Activated naive CD4-positive, alpha-beta T cell treated with anti-CD3 and anti-CD28 coated beads, Interleukin-2, amount 10 ng/mL, durations not matched to agents 7 days and 5 days (primary cell): ENCODE data around the gene CKS2.
"Not testable (repeated sequence)": the region's sequence is repeated elsewhere in the genome, so short reads cannot be mapped to it uniquely, and the experiment has no call there.

Source experiments
- CTCF ChIA-PET: fragments of 350-600 bp; sonication (Branson Sonifier 250); formaldehyde crosslinking; loops from one replicate; lab custom pipeline; 2021; ENCODE audit warnings: antibody characterized with exemption; lab: Charles Lee
- DNase-seq: peaks from one replicate; pipeline ENCODE4 v3.0.0-alpha.2; 2020
- H3K27ac Mint-ChIP-seq: one replicate; pipeline ENCODE4 v1.8.0; 2021; ENCODE audit warnings: mild to moderate bottlenecking, moderate library complexity, mixed read lengths
- H3K27me3 Mint-ChIP-seq: one replicate; pipeline ENCODE4 v1.8.0; 2021; ENCODE audit warnings: mild to moderate bottlenecking, mixed read lengths
- H3K36me3 Mint-ChIP-seq: one replicate; pipeline ENCODE4 v1.8.0; 2021; ENCODE audit warnings: mixed read lengths
- H3K4me1 Mint-ChIP-seq: one replicate; pipeline ENCODE4 v1.8.0; 2021; ENCODE audit warnings: mixed read lengths
- H3K4me3 Mint-ChIP-seq: one replicate; pipeline ENCODE4 v1.8.0; 2021; ENCODE audit warnings: mild to moderate bottlenecking, moderate library complexity, mixed read lengths
- H3K9me3 Mint-ChIP-seq: one replicate; pipeline ENCODE4 v1.8.0; 2021; ENCODE audit warnings: mixed read lengths

The CKS2 gene

GRCh38 chr9:89318123-89319014 is 7.4 kb downstream of the CKS2 start, which contains the start of gene SECISBP2:
Gene SECISBP2 (plus strand): TSS chr9:89318500. CDS start chr9:89318577, 77 bp downstream.
- DNase-seq = peak; percentile 94
- Mint-ChIP-seq H3K36me3 (peaks cover 69% of the 10 kb centered on the region), H3K4me3 (peak within 1 kb of the TSS; percentile 87), H3K27ac (peak within 1 kb of the TSS; percentile 99), H3K9me3 (no peaks in the 10 kb centered on the region), H3K27me3 (no peaks in the 10 kb centered on the region), H3K4me1 (peaks cover 86% of the 10 kb centered on the region)
- CTCF ChIA-PET = interaction anchor here (0.7 to 0.9 kb wide), 2 partner anchors 205 to 219 kb away, joined by 3 read pairs; no protein-coding TSS in a partner anchor

- Mint-ChIP-seq H3K27me3 (no peaks in the 10 kb centered on the region), H3K4me3 (peak overlapping the region; percentile 87), H3K9me3 (no peaks in the 10 kb centered on the region), H3K4me1 (peaks cover 79% of the 10 kb centered on the region), H3K27ac (peak overlapping the region; percentile 99), H3K36me3 (peaks cover 61% of the 10 kb centered on the region)
- CTCF ChIA-PET = interaction anchor here (0.7 to 1.5 kb wide), 3 partner anchors 204 to 230 kb away, joined by 3 to 5 read pairs (median 3); no protein-coding TSS in a partner anchor
- peak; percentile 30 for DNase-seq
Observed at GRCh38 chr9:89319015-89319905, 8.3 kb downstream of the CKS2 start.

GRCh38 chr9:89323390-89323789 is 12.4 kb downstream of the CKS2 start:
- H3K27me3 Mint-ChIP-seq = no peaks in the 10 kb centered on the region
- no peak overlapping the region for H3K4me3 Mint-ChIP-seq
- H3K9me3 Mint-ChIP-seq = no peaks in the 10 kb centered on the region
- peaks cover 44% of the 10 kb centered on the region for H3K4me1 Mint-ChIP-seq
- DNase-seq = no peak
- peaks cover 28% of the 10 kb centered on the region for H3K36me3 Mint-ChIP-seq
- CTCF ChIA-PET = interaction anchor here (0.6 to 0.7 kb wide), 2 partner anchors 226 to 262 kb away, joined by 3 read pairs; no protein-coding TSS in a partner anchor
- H3K27ac Mint-ChIP-seq = peak overlapping the region; percentile 47

GRCh38 chr9:89325733-89326132 is 14.7 kb downstream of the CKS2 start:
- H3K36me3 Mint-ChIP-seq = peaks cover 35% of the 10 kb centered on the region
- H3K27ac Mint-ChIP-seq = no peak overlapping the region
- CTCF ChIA-PET = interaction anchor here (1.8 kb wide), 1 partner anchor 223 kb away, joined by 8 read pairs; no protein-coding TSS in a partner anchor
- no peak overlapping the region for H3K4me3 Mint-ChIP-seq
- no peaks in the 10 kb centered on the region for H3K27me3 Mint-ChIP-seq
- no peak for DNase-seq
- peaks cover 27% of the 10 kb centered on the region for H3K4me1 Mint-ChIP-seq
- H3K9me3 Mint-ChIP-seq = no peaks in the 10 kb centered on the region

GRCh38 chr9:89328064-89328463 is 17.1 kb downstream of the CKS2 start:
- H3K27me3 Mint-ChIP-seq = no peaks in the 10 kb centered on the region
- peaks cover 33% of the 10 kb centered on the region for H3K36me3 Mint-ChIP-seq
- no peak overlapping the region for H3K4me3 Mint-ChIP-seq
- CTCF ChIA-PET = no interaction called here
- no peak overlapping the region for H3K27ac Mint-ChIP-seq
- peaks cover 5% of the 10 kb centered on the region for H3K4me1 Mint-ChIP-seq
- no peak for DNase-seq
- no peaks in the 10 kb centered on the region for H3K9me3 Mint-ChIP-seq

GRCh38 chr9:89329917-89330316 is 18.9 kb downstream of the CKS2 start:
- H3K27ac Mint-ChIP-seq = no peak overlapping the region
- no peaks in the 10 kb centered on the region for H3K27me3 Mint-ChIP-seq
- no peak overlapping the region for H3K4me3 Mint-ChIP-seq
- H3K36me3 Mint-ChIP-seq = peaks cover 45% of the 10 kb centered on the region
- CTCF ChIA-PET = no interaction called here
- no peak for DNase-seq
- H3K4me1 Mint-ChIP-seq = no peaks in the 10 kb centered on the region
- no peaks in the 10 kb centered on the region for H3K9me3 Mint-ChIP-seq

GRCh38 chr9:89330513-89330912 is 19.5 kb downstream of the CKS2 start:
- Mint-ChIP-seq H3K4me3 (no peak overlapping the region), H3K9me3 (no peaks in the 10 kb centered on the region), H3K27me3 (no peaks in the 10 kb centered on the region), H3K36me3 (peaks cover 48% of the 10 kb centered on the region), H3K4me1 (no peaks in the 10 kb centered on the region), H3K27ac (no peak overlapping the region)
- no peak for DNase-seq
- CTCF ChIA-PET = no interaction called here

GRCh38 chr9:89339807-89340206 is 28.8 kb downstream of the CKS2 start:
- Mint-ChIP-seq H3K27ac (no peak overlapping the region), H3K4me3 (no peak overlapping the region), H3K27me3 (no peaks in the 10 kb centered on the region), H3K36me3 (peaks cover 79% of the 10 kb centered on the region), H3K4me1 (no peaks in the 10 kb centered on the region), H3K9me3 (no peaks in the 10 kb centered on the region)
- CTCF ChIA-PET = no interaction called here
- DNase-seq = no peak

GRCh38 chr9:89340332-89340731 is 29.3 kb downstream of the CKS2 start:
- H3K36me3 Mint-ChIP-seq = peaks cover 80% of the 10 kb centered on the region
- no peak overlapping the region for H3K27ac Mint-ChIP-seq
- no peaks in the 10 kb centered on the region for H3K27me3 Mint-ChIP-seq
- H3K4me1 Mint-ChIP-seq = no peaks in the 10 kb centered on the region
- H3K9me3 Mint-ChIP-seq = no peaks in the 10 kb centered on the region
- DNase-seq = no peak
- H3K4me3 Mint-ChIP-seq = no peak overlapping the region
- CTCF ChIA-PET = no interaction called here

GRCh38 chr9:89342213-89342612 is 31.2 kb downstream of the CKS2 start:
- Mint-ChIP-seq H3K27me3 (no peaks in the 10 kb centered on the region), H3K4me1 (no peaks in the 10 kb centered on the region), H3K4me3 (no peak overlapping the region), H3K27ac (no peak overlapping the region), H3K9me3 (no peaks in the 10 kb centered on the region), H3K36me3 (peaks cover 89% of the 10 kb centered on the region)
- DNase-seq = no peak
- CTCF ChIA-PET = no interaction called here

GRCh38 chr9:89342948-89343347 is 32.0 kb downstream of the CKS2 start:
- CTCF ChIA-PET = no interaction called here
- H3K27ac Mint-ChIP-seq = no peak overlapping the region
- no peak overlapping the region for H3K4me3 Mint-ChIP-seq
- H3K27me3 Mint-ChIP-seq = no peaks in the 10 kb centered on the region
- no peak for DNase-seq
- peaks cover 84% of the 10 kb centered on the region for H3K36me3 Mint-ChIP-seq
- H3K9me3 Mint-ChIP-seq = no peaks in the 10 kb centered on the region
- H3K4me1 Mint-ChIP-seq = no peaks in the 10 kb centered on the region

GRCh38 chr9:89343812-89344211 is 32.8 kb downstream of the CKS2 start:
- DNase-seq, H3K9me3 Mint-ChIP-seq, H3K4me1 Mint-ChIP-seq, H3K4me3 Mint-ChIP-seq, CTCF ChIA-PET, H3K27me3 Mint-ChIP-seq, H3K27ac Mint-ChIP-seq: not testable (repeated sequence)
- H3K36me3 Mint-ChIP-seq = peaks cover 85% of the 10 kb centered on the region

- no peaks in the 10 kb centered on the region for H3K9me3 Mint-ChIP-seq
- no peak overlapping the region for H3K4me3 Mint-ChIP-seq
- H3K27me3 Mint-ChIP-seq = no peaks in the 10 kb centered on the region
- CTCF ChIA-PET = no interaction called here
- H3K36me3 Mint-ChIP-seq = peaks cover 87% of the 10 kb centered on the region
- DNase-seq = no peak
- no peaks in the 10 kb centered on the region for H3K4me1 Mint-ChIP-seq
- no peak overlapping the region for H3K27ac Mint-ChIP-seq
Observed at GRCh38 chr9:89345476-89345875, 34.5 kb downstream of the CKS2 start.

GRCh38 chr9:89346696-89347095 is 35.7 kb downstream of the CKS2 start:
- Mint-ChIP-seq H3K27ac (no peak overlapping the region), H3K36me3 (peaks cover 86% of the 10 kb centered on the region), H3K27me3 (no peaks in the 10 kb centered on the region), H3K4me3 (no peak overlapping the region), H3K4me1 (no peaks in the 10 kb centered on the region), H3K9me3 (no peaks in the 10 kb centered on the region)
- CTCF ChIA-PET = no interaction called here
- no peak for DNase-seq
